Endodermal cell (in vitro differentiated cells): ENCODE measurements around the gene GDAP1L1. TPM values are rescaled to one million over a fixed set of nuclear protein-coding genes. Genes with fewer than 3 reads are reported as not detected.

Source experiments
- DNase-seq: peaks from one replicate; pipeline ENCODE4 v3.0.0-alpha.2; 2017
- H3K27ac ChIP-seq: 2 replicates; pipeline ENCODE4 v1.5.1; 2013; ENCODE audit warnings: mild to moderate bottlenecking, low read depth, low read length, moderate library complexity
- H3K27me3 ChIP-seq: 2 replicates; pipeline ENCODE4 v1.6.1; 2013; ENCODE audit warnings: mild to moderate bottlenecking, low read length, moderate library complexity; ENCODE audit not compliant: insufficient read depth, control insufficient read depth, poor library complexity, severe bottlenecking
- H3K36me3 ChIP-seq: 2 replicates; pipeline ENCODE4 v1.7.0; 2013; ENCODE audit warnings: mild to moderate bottlenecking, low read length, moderate library complexity; ENCODE audit not compliant: control insufficient read depth, insufficient read depth
- H3K4me1 ChIP-seq: one replicate; pipeline ENCODE4 v1.7.0; 2013; ENCODE audit warnings: low read length; ENCODE audit not compliant: control insufficient read depth, insufficient read depth
- H3K4me3 ChIP-seq: 2 replicates; pipeline ENCODE4 v1.5.1; 2013; ENCODE audit warnings: mild to moderate bottlenecking, low read length, moderate library complexity
- H3K9ac ChIP-seq: 2 replicates; pipeline ENCODE4 v1.6.1; 2013; ENCODE audit warnings: mild to moderate bottlenecking, low read length, moderate library complexity; ENCODE audit not compliant: poor library complexity, severe bottlenecking; ENCODE audit errors: extremely low read depth
- H3K9me3 ChIP-seq: 2 replicates; pipeline ENCODE4 v1.6.1; 2013; ENCODE audit warnings: mild to moderate bottlenecking, low read length, moderate library complexity; ENCODE audit not compliant: control insufficient read depth
- H3K27ac Mint-ChIP-seq: 2 replicates; pipeline ENCODE4 v1.8.0; 2020; ENCODE audit warnings: mixed read lengths
- H3K27me3 Mint-ChIP-seq: 2 replicates; pipeline ENCODE4 v1.8.0; 2021; ENCODE audit warnings: mild to moderate bottlenecking, mixed read lengths; ENCODE audit not compliant: insufficient read depth
- H3K36me3 Mint-ChIP-seq: 2 replicates; pipeline ENCODE4 v1.8.0; 2020; ENCODE audit warnings: low read depth, mixed read lengths
- H3K4me1 Mint-ChIP-seq: 2 replicates; pipeline ENCODE4 v1.8.0; 2020; ENCODE audit warnings: mixed read lengths
- H3K4me3 Mint-ChIP-seq: 2 replicates; pipeline ENCODE4 v1.8.0; 2020; ENCODE audit warnings: mild to moderate bottlenecking, moderate library complexity, mixed read lengths
- H3K9me3 Mint-ChIP-seq: 2 replicates; pipeline ENCODE4 v1.8.0; 2020; ENCODE audit warnings: mild to moderate bottlenecking, mixed read lengths
- WGBS, 2 experiments: methylation state at CpG; one replicate each; pipeline versions ENCODE4 v1.1.5 to v1.1.7; 2013; ENCODE audit warnings: missing lambda C conversion rate in 2 of 2, mixed read lengths in 1 of 2; ENCODE audit not compliant: insufficient coverage in 1 of 2, insufficient read length in 1 of 2; 5-methylcytosine and 5-hydroxymethylcytosine counted together
- total RNA-seq, 2 donors: library from RNA; stranded (reverse); fragmentation: NEBNext Ultra II Directional in 1 of 2; extraction: Animal tissue kit (Norgen Biotek cat#: 25700) in 1 of 2; gene quantifications; 2 replicates in 1 of 2; 3 replicates in 1 of 2; pipeline ENCODE4 v1.2.1, GENCODE V29; 2021
- TF ChIP-seq, protein P1 (sequence below): fragments of 200-600 bp; sonication (generic); conservative IDR thresholded peaks from 2 replicates; pipeline ENCODE4 v1.5.0; 2021; ENCODE audit warnings: antibody characterized with exemption, mild to moderate bottlenecking

The GDAP1L1 gene
- total RNA-seq, 2 donors from 2014 or later, result 1.9 TPM; not detected in 1

DNA sequence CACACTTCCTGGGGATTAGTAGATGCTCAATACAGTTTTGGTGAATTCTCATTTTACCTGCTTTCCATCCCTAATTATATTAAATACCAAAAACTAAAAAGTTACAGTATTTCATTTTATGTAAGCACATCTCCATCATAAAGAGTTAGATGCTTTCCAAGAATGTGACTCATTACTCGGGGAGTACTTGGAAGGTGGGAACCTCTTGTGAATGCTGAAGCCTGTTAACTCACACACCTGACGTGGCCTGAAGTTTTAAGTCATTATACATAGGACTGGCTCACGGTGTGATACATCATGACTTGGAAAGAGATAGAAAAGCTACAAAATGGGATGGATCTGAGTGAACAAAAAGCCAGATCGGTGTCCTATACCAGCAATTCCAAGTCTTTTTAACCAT is 34.3 kb upstream of the GDAP1L1 start:
- no peak overlapping the region for H3K4me3 Mint-ChIP-seq
- H3K27me3 ChIP-seq, result no peaks in the 10 kb centered on the region
- TF ChIP-seq, protein P1, sequence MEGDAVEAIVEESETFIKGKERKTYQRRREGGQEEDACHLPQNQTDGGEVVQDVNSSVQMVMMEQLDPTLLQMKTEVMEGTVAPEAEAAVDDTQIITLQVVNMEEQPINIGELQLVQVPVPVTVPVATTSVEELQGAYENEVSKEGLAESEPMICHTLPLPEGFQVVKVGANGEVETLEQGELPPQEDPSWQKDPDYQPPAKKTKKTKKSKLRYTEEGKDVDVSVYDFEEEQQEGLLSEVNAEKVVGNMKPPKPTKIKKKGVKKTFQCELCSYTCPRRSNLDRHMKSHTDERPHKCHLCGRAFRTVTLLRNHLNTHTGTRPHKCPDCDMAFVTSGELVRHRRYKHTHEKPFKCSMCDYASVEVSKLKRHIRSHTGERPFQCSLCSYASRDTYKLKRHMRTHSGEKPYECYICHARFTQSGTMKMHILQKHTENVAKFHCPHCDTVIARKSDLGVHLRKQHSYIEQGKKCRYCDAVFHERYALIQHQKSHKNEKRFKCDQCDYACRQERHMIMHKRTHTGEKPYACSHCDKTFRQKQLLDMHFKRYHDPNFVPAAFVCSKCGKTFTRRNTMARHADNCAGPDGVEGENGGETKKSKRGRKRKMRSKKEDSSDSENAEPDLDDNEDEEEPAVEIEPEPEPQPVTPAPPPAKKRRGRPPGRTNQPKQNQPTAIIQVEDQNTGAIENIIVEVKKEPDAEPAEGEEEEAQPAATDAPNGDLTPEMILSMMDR, result no peak
- no peak for DNase-seq
- H3K27me3 Mint-ChIP-seq, result no peaks in the 10 kb centered on the region
- H3K9me3 Mint-ChIP-seq, result no peaks in the 10 kb centered on the region
- H3K9ac ChIP-seq, result no peak overlapping the region
- H3K36me3 Mint-ChIP-seq, result no peaks in the 10 kb centered on the region
- H3K27ac ChIP-seq, result no peak overlapping the region
- no peaks in the 10 kb centered on the region for H3K36me3 ChIP-seq
- peaks cover 37% of the 10 kb centered on the region for H3K4me1 Mint-ChIP-seq
- H3K4me3 ChIP-seq, result no peak overlapping the region
- 90% methylated on average over 4 of the region's 4 CpGs for WGBS, 2 experiments
- no peaks in the 10 kb centered on the region for H3K4me1 ChIP-seq
- no peaks in the 10 kb centered on the region for H3K9me3 ChIP-seq
- H3K27ac Mint-ChIP-seq, result peak overlapping the region; percentile 38

- Histone ChIP-seq H3K4me1 (peaks cover 8% of the 10 kb centered on the region), H3K27me3 (no peaks in the 10 kb centered on the region), H3K27ac (no peak overlapping the region), H3K9ac (no peak overlapping the region), H3K4me3 (no peak overlapping the region), H3K9me3 (no peaks in the 10 kb centered on the region), H3K36me3 (no peaks in the 10 kb centered on the region)
- Mint-ChIP-seq H3K4me1 (peaks cover 28% of the 10 kb centered on the region), H3K36me3 (no peaks in the 10 kb centered on the region), H3K9me3 (no peaks in the 10 kb centered on the region), H3K27ac (no peak overlapping the region), H3K4me3 (no peak overlapping the region), H3K27me3 (no peaks in the 10 kb centered on the region)
- TF ChIP-seq, protein P1, result peak; percentile 92
- peak; percentile 92 for DNase-seq
- 60 to 66% methylated on average over 6 to 7 of the region's 7 CpGs for WGBS, 2 experiments
Observed at GRCh38 chr20:44215125-44215524, 32.0 kb upstream of the GDAP1L1 start.

DNA sequence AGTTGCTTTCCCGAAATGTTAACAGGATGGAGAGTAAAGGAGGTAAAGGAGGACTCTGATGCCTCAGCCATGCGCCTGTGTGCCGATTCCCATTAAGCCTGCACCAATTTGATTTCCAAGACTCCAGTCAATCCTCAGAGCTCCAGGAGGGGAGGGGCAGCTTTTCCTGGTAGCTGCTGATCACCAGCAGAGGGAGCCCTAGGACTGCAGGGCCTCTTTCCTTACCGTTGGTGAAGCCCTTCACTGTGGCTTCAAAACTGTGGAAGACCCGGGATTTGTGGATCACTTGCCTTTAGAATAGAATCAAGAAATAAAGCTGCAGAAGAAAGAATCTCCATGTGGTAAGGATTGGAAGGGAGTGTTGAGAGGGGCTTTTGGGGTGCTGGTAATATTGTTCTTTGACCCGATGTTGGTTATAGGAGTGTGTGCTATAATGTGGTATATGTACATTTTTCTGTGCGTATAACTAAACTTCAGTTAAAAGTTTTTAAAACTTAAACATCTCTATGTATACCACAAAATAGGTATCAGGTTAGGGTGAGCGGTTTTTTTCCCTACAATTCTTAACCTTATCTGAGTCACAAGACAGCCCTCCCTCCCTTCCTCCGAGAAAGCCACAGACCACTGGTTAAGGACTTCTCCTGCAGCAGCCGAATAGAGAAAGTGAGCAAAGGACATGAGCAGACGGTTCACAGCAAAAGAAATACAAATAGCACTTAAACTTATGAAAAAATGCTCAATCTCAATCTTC is 29.6 kb upstream of the GDAP1L1 start:
- Histone ChIP-seq H3K9me3 (no peaks in the 10 kb centered on the region), H3K4me3 (no peak overlapping the region), H3K9ac (no peak overlapping the region), H3K36me3 (no peaks in the 10 kb centered on the region), H3K27ac (no peak overlapping the region), H3K4me1 (peaks cover 9% of the 10 kb centered on the region), H3K27me3 (no peaks in the 10 kb centered on the region)
- Mint-ChIP-seq H3K9me3 (no peaks in the 10 kb centered on the region), H3K4me3 (no peak overlapping the region), H3K27ac (peak overlapping the region; percentile 49), H3K27me3 (no peaks in the 10 kb centered on the region), H3K4me1 (peaks cover 18% of the 10 kb centered on the region), H3K36me3 (no peaks in the 10 kb centered on the region)
- TF ChIP-seq, protein P1, result peak; percentile 98
- peak; percentile 93 for DNase-seq
- 52 to 56% methylated on average over 5 to 10 of the region's 11 CpGs for WGBS, 2 experiments
